Measurements from ENCODE around the gene PLBD2.
A peak's percentile ranks its signal among the peaks of the same experiment; 100 is the strongest.
"Not testable (repeated sequence)": the region's sequence is repeated elsewhere in the genome, so short reads cannot be mapped to it uniquely, and the experiment has no call there.

PLBD2 gene

GRCh38 chr12:113334786-113335539, 23.4 kb upstream of the PLBD2 start, which contains the start of gene SLC8B1:
TSS of gene SLC8B1 (minus strand) at chr12:113335109. CDS start at chr12:113332878, 2,231 bp downstream.
- DNase-seq, result peak; percentile 46 to 68

GRCh38 chr12:113339540-113339939, 18.8 kb upstream of the PLBD2 start:
- DNase-seq, result no peak

GRCh38 chr12:113340061-113340460, 18.3 kb upstream of the PLBD2 start:
- DNase-seq, result no peak

GRCh38 chr12:113341535-113341934, 16.9 kb upstream of the PLBD2 start:
- DNase-seq, result no peak

GRCh38 chr12:113345318-113345717, 13.1 kb upstream of the PLBD2 start:
- no peak for DNase-seq

GRCh38 chr12:113346353-113346752, 12.0 kb upstream of the PLBD2 start:
- no peak for DNase-seq

GRCh38 chr12:113347107-113347506, 11.3 kb upstream of the PLBD2 start:
- no peak for DNase-seq

GRCh38 chr12:113347892-113348291, 10.5 kb upstream of the PLBD2 start:
- DNase-seq, result no peak

GRCh38 chr12:113348849-113349536, 9.4 kb upstream of the PLBD2 start:
- no peak for DNase-seq

GRCh38 chr12:113351089-113351488, 7.3 kb upstream of the PLBD2 start:
- no peak for DNase-seq

GRCh38 chr12:113354192-113354591, 4.2 kb upstream of the PLBD2 start:
- DNase-seq, result not testable (repeated sequence)

- DNase-seq, result no peak
Observed at GRCh38 chr12:113359133-113359938, 949 bp downstream of the PLBD2 start.

- no peak for DNase-seq
Observed at GRCh38 chr12:113359939-113360748, 1.8 kb downstream of the PLBD2 start.

GRCh38 chr12:113361574-113362370, 3.4 kb downstream of the PLBD2 start:
- no peak for DNase-seq

- DNase-seq, result no peak
Observed at GRCh38 chr12:113364698-113365097, 6.3 kb downstream of the PLBD2 start.

GRCh38 chr12:113365639-113366395, 7.4 kb downstream of the PLBD2 start:
- DNase-seq, result no peak

- no peak for DNase-seq
Observed at GRCh38 chr12:113366827-113367226, 8.4 kb downstream of the PLBD2 start.

- no peak for DNase-seq
Observed at GRCh38 chr12:113368331-113368730, 9.9 kb downstream of the PLBD2 start.

GRCh38 chr12:113369391-113369985, 11.1 kb downstream of the PLBD2 start:
- DNase-seq, result no peak

GRCh38 chr12:113370923-113371682, 12.7 kb downstream of the PLBD2 start:
- no peak for DNase-seq

All from Kasumi-1 (cell line).